HG03045 (cell line): ENCODE results near the gene NMUR1.

Experiments
- ATAC-seq: cut with Tn5 transposase; IDR thresholded peaks from one replicate; pipeline ENCODE4 v1.9.1; 2021; ENCODE audit warnings: mild to moderate bottlenecking, moderate library complexity; ENCODE audit not compliant: unreplicated experiment

Gene NMUR1

DNA sequence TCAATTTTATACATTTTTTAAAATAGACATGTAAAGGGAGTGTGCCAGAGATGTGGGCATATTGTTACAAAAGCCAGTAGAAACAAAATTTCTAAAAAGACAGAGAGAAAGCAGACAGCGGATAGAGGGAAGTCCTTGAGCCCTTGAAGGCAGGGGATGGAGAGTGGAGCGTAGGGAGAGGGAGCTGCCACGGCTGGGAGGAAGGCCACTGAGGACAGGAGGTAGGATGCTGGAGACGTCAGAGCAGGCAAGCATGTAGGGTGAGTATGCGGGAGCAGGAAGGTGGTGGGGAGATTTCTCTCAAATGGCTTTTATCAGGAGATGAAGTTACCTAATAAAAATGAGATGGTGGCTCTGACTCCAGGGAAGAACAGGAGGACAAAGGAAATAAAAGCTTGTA lies 41.9 kb downstream of the NMUR1 start:
- no peak for ATAC-seq

DNA sequence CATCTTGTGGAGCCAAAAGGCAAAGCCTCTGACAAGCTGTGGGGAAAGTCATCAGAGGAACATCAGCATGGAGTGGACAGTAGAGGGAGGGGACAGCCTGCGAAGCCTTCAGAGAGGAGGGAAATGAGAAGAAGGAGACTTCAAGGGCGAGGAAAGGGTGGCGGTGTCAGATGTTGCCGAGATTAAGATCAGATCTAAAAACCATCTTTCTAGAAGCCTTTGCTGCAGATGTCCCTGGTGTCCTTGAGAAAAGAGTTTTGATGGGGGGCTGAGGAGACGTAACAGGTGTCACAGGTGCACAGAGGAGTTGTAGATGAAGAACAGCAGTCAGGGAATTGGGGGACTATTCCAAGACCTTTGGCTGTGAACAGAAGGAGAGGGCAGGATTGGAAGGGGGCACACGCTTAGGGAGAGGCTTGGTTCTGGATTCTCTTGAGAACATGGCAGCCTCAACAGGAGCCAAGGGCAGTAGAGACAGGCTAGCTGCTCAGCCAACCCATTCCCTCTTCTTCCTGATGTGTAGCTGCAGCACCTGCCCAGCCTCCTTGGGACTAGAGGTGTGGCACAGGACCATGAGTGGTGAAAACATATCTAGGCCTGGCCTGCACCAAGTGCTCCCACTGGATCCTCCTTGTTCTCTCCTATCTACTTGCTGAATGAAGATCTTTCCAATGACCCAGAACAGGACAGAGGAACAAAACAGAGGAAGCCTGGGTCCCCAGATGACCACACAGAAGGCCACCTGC lies 43.2 kb downstream of the NMUR1 start:
- no peak for ATAC-seq

DNA sequence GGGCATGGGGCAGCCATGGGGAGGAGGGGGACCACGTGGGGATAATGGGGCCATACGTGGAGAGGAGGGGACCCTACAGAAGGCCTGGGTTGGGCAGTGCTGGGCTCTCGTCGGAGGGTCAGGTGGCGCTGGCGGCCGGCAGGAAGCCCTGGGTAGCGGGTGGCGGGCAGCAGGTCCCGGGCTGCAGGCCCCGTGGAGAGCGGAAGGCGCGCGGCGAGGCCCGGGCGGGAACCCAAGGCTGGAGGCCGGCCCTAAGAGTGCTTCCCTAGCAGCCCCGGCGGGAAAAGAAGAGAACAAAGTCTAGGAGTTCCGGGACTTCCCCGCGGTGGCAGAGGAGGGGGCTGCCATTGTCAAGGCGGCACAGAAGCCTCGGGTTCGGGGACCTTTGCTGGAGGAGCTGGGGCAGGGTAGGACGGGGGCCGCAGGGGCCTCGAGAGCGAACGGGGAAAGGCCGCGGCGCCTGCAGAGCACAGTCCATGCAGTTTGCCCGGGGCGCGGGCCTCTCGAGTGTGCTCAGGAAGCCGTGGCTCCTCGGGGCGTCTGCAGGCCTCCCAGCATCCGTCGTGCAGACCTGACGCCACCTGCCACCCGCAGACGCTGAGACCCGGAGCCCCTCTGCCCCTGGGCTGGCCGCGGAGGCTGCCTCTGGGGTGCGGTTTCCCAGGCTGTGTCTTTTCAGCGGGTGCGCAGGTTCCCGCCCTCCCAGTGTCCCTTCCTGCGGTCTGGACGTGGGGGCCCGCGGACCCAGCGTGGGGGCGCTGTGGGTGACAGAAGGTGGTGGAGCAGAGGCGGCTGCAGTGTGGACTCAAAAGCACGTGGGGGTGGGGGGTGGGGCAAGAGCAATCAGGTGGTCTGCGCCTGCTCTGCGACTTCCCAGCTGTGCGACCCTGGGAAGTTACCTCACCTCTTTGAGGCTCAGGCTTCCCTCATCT lies 46.6 kb downstream of the NMUR1 start:
- peak; percentile 32 for ATAC-seq

DNA sequence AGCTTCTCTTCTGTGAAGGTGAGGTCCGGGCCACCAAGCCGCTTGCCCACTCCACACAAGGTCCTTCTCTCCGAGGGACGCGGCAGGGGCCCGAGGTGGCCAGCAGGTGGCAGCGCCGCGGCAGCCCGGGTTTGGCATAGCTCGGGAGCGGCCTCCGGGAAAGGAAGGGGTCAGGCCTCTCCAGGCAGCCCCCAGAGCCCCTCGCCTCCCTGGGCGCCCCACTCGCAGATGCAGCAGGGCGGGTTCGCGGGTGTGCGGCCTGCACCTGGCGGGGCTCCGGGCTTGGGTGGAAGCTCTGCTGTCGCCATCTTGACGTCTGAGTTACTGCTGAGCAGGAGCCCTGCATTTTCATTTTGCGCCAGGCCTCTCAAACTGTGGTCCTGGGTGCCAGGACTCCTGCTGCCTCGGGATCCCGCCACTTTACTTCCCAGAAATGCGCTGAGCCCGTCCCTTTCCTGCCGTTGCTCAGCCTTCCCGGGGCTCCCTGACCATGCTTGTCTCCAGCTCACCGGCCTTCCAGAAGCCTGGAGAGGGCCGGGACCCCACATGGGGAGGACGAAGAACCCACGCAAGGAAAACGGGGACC lies 47.3 kb downstream of the NMUR1 start:
- peak; percentile 71 for ATAC-seq

DNA sequence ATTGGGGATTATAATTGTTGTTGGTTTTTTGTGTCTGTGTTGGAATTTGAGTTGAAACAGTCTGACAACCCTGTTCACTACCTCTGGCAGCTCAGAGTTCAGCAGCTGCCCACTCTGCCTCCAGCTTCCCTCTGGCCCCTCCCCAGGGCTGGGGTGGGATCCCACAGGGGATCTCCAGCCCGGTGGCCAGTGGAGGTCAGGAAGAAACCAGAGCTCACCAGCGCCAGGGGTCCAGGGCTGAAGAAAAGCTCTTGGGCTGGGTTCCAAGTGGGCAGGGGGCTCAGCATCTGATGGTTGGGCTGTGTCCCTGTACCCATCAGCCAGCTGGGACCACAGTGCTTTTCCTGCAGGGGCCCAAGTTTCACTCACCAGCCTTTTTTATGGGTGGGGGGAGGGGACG lies 49.5 kb downstream of the NMUR1 start:
- ATAC-seq = no peak

DNA sequence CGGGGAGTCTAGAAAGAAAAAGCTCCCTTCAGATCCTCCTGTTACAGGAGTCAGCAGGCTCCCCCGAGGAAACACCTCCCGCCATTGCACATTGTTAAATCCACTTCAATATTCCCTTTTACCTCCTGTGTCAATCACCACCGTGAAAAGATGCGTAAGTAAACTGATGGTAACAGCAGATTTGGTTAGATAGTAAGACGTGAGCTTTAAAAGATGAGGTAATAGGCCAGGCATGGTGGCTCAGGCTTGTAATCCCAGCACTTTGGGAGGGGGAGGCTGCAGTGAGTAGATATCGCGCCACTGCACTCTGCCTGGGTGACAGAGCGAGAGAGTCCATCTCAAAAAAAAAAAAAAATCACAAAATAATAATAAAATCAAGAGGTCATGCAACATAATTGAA lies 50.8 kb downstream of the NMUR1 start:
- no peak for ATAC-seq

DNA sequence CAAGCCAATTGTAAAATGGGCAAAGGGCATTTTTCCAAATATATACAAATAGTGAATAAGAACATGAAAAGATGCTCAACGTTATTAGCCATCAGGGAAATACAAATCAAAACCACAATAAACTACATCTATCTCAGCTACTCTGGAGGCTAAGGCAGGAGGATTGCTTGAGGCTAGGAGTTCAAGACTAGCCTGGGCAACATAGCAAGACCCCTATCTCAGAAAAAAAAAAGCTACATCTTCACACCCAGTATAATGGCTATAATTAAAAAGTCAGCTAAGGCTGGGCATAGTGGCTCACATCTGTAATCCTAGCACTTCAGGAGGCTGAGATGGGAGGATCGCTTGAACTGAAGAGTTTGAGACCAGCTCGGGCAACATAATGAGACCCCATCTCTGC lies 53.3 kb downstream of the NMUR1 start:
- ATAC-seq = no peak

DNA sequence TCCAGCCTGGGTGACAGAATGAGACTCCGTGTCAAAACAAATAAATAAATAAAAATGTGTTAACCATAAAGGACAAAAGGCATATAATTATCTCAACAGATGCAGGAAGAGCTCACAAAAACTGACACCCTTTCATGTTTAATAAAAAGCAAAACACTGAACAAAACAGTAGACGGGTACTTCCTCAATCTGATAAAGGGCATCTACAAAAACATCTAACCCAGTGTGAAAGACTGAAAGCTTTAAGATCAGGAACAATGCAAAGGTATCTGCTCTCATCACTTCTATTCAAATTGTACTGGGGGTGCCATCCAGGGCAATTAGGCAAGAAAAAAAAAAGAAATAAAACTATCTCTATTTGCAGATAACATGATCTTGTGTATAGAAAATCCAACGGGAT lies 54.3 kb downstream of the NMUR1 start:
- no peak for ATAC-seq
